HG02973 (cell line): ENCODE results near the gene PHLDB3.
A peak's percentile ranks its signal among the peaks of the same experiment; 100 is the strongest.
"Not testable (repeated sequence)": the region's sequence is repeated elsewhere in the genome, so short reads cannot be mapped to it uniquely, and the experiment has no call there.

Experiments
- ATAC-seq: cut with Tn5 transposase; IDR thresholded peaks from one replicate; pipeline ENCODE4 v1.9.1; 2021; ENCODE audit warnings: moderate library complexity; ENCODE audit not compliant: unreplicated experiment

PHLDB3 gene

DNA sequence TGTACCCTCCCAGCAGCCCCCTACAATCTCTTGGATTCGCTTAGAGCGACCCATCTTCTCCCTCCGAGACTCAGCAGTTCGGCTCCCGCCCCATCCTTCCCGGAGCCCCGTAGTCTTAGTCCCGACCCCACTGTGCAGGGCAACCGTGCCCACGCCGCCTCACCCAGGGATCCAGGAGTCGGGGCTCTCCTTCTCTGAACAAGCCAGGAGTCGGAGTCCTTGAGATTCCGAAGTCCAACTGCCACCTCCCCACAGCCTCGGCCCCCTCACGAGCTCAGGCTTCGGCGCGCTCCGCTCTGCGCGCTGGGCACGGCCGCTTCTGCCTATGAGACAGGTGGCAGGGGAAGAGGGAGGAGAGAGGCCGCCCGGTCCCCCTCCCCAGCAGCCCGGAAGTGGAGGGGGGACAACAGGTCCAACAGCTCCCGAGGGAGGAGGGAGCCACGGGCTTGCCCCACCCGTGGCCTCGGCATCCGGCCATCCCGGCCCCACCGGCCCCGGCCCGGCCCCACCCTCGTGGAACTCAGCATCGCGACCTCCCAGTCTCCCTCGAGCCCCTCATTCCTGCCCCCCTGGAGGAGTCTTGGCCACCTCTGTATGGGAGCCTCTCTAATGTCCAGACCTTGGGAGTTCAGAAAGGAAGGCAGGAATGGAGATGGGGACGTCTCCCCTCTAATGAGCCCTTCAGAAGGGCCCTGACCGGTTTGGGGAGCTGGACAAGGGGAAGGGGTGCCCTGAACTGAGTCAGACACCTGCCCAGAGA lies at the start of gene PHLDB3:
TSS of gene PHLDB3 (minus strand) at position 321 of the 760 bp plus-strand sequence. CDS start 628 bp downstream, outside the sequence.
- ATAC-seq, result peak; percentile 14

DNA sequence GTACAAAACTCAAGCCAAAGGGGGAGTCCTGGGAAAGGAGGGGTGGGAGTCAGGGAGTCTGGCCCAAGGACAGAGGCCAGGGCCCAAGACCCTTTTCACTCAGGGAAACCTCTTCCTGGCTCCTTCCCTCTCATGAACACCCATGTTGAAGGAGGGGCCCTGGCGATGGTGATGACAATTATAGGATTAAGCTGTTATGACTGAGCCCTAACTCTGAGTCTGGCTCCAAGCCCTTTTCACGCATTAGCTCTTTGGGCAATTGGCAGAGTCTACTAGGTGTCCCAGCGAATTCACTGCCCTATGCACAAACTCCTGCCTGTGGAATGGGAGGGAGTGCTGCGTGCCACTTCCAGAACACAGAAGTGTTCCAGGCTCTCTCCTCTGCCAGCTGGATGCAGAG lies 49.1 kb upstream of the PHLDB3 start:
- ATAC-seq, result no peak

DNA sequence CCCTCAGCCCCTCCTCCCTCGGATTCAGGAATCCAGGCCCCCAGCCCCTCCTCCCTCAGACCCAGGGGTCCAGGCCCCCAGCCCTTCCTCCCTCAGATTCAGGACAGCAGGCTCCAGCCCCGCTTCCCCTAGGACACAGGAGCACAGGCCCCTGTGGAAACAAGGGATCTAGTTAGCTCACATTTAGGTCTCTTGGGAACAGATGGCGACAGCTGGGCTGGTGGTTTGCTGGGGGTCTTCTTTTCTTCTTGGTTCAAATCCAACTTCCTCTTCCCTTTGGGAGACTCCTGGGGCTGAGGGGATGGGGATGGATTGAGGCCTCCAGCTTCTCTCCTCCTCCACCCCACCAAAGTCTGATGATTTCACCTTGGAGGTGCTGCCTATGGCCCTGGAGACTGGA lies 48.1 kb upstream of the PHLDB3 start:
- no peak for ATAC-seq

DNA sequence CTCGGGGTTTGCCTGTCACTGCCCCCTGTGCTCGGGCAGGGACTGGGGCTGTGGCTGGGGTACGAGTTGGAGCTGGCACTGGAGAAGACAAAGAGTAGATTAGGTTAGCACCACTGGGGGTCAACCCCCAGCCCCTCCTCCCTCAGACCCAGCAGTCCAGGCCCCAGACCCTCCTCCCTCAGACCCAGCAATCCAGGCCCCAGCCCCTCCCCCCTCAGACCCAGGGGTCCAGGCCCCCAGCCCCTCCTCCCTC lies 47.6 kb upstream of the PHLDB3 start:
- no peak for ATAC-seq

DNA sequence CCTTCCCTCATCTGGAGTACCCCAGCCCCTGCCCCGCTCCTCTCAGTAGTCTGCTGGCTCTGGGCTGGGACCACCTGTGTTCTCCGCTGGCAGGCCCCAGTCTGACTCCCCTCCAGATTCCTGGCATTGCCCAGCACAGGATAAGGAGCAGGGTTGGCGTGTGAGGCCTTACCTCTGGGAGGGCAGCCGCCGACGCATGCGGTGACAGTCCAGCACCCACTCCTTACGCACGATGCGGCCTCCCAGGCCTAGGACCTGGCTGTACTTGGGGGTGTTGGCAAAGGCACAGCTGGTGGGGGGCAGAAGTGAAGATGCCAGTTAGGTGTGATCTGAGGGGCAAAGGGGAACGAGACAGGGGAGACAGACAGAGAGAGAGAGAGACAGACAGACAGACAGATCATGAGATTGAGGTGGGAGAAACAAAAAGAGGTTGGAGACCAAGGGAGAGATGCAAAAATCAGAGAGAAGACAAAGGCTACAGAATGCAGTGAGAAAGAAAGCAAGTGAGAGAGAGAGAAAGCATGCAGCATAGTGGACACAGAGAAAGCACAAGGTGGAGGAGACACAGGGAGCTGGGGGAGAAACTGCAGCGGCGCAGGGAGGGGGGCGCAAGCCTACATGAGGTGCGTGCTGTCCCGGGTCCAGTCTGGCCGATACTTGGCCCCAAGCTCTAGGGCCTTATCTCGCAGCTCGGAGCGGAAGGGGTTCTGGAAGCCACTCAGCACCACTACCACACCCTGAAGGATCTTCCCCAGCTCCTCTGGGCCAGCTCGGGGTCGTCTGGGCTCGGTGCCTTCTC lies 47.1 kb upstream of the PHLDB3 start:
- no peak for ATAC-seq

DNA sequence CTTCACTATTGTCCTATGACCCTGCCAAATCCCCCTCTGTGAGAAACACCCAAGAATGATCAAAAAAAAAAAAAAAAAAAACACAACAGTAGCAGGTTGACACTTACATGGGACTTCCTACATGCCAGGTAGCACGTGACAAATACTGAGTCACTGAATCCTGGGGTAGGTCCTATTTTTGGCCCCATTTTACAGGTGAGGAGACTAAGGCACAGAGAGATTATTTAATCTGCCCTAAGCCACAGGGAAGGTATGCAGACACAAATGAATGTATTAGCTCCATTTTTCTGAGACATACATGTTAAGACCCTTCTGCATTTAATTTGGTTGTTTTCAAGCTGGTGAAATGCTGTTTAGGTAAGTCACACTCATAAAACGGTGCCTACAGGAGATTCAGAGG lies 44.2 kb upstream of the PHLDB3 start:
- ATAC-seq, result no peak

DNA sequence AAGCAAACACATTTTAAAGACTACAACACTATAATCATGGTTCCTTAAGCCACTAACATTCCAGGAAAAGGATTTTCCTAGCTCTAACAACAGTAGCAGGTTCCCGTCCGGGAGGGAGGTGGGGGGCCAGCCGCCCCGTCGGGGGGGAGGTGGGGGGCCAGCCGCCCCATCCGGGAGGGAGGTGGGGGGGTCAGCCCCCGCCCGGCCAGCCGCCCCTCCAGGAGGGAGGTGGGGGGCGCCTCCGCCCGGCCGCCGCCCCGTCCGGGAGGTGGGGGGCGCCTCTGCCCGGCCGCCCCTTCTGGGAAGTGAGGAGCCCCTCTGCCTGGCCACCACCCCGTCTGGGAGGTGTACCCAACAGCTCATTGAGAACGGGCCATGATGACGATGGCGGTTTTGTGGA lies 43.4 kb upstream of the PHLDB3 start:
- not testable (repeated sequence) for ATAC-seq

DNA sequence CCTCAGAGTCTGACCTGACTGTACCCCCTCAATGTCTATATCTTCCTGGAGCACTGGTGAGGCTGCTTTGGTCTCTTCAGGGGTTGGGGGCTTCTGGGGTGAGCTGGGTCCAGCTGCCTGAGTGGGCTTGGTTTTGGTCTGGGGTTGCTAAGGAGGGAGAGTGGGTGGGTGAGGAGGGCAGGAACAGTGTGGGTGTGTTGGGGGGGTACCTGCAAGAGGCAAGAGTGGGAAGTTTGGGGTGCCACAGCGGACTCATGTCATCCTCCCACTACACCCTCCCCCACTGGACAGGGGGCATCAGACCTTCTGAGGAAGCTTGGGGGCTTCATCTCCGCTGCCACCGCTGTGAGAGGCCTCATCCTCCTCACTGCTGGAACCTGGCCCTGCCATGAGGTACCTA lies 42.0 kb upstream of the PHLDB3 start:
- ATAC-seq, result no peak

DNA sequence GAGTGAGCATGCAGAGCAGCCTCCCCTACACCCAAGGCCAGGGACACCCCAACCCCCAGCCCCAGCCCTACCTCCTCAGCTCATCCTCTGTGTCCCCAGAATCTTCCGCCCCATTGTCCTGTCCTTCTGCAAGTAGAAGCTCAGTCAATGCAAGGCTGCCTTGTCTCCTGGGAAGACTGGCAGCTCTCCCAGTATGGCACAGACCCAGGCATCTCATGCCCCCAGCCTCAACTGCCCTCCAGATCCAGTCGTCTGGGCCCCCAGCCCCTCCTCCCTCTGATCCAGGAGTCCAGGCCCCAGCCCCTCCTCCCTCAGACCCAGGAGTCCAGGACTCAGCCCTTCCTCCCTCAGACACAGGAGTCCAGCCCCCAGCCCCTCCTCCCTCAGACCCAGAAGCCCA lies 41.4 kb upstream of the PHLDB3 start:
- no peak for ATAC-seq

DNA sequence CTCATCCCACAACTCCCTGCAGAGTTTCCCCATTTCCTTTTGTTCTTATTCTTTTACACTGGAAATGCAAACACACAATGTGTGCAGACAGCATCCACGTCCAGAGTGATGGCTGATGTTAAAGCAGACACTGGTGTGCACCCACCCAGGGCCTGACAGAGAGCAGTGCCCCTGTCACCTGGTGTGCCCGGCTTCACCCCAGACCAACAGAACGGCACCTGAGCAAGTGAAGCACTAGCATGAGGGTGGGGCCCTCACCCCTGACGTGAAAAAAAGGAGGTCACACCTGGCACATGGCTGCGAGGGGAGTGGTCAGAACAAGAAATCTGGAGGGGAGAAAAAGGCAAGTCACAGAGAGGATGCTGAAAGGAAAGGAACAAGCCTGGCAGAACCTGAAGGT lies 40.7 kb upstream of the PHLDB3 start:
- ATAC-seq, result no peak

DNA sequence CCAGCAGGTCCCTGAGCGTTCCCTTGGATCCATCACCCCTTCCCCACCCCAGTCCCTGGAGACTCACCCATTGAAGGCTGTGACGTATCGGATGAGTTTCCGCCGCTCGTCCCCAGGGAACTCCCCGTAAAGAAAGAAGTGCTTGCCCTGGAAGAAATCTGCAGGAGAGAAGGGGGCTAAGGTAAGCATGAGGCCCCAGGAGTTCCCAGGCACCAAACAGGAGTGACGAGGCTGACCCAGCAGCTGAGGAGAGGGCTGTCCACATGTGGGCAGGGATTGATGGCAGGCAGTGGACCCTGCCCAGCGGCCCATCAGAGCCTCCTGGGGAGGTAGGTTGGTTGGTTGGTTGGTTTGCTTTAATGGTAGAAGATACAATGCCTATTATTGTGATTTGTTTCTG lies 39.5 kb upstream of the PHLDB3 start:
- no peak for ATAC-seq

DNA sequence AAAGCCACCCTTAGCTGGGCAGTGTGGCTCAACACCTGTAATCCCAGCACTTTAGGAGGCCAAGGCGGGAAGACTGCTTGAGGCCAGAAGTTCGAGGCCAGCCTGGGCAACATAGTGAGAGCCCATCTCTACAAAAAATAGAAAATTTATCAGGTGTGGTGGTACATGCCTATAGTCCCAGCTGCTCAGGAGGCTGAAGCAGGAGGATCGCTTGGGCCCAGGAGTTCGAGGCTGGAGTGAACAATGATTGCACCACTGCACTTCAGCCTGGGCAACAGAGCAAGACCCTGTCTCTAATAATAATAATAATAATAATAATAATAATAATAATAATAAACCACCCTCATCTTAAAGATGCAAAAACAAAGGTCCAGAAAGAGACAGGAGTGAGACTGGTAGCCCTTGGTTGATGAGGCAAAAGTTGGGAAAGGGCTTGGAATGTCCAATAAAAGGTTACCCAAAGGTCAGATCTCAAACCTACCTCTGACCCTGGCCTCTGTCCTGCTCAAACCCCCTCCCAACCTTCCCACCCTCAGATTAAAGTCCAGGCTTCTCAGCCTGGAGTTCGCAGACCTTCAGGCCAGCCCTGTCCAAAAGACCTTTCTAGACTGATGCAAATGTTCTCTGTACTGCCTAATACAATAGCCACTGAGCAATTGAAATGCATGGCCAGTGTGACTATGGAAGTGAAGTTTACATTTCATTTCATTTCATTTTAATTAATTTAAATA lies 37.5 kb upstream of the PHLDB3 start:
- ATAC-seq, result no peak

DNA sequence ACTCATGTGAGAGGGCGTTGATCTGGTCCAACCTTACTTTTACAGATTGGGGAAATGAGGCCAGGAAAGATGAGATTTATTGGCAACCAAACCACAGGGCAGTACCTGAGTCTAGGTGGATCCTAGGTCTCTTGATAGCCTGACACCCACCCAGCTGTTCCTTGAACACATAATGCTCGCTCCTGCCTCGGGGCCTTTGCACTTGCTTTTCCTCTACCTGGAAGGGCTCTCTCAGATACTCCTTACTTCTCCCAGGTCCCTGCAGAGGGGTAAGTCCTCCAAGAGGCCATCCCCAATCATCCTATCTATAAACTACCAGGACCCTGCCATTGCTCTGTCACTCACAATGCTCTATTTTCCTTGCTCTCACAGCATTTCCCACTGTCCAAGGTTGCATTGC lies 35.8 kb upstream of the PHLDB3 start:
- ATAC-seq, result no peak

DNA sequence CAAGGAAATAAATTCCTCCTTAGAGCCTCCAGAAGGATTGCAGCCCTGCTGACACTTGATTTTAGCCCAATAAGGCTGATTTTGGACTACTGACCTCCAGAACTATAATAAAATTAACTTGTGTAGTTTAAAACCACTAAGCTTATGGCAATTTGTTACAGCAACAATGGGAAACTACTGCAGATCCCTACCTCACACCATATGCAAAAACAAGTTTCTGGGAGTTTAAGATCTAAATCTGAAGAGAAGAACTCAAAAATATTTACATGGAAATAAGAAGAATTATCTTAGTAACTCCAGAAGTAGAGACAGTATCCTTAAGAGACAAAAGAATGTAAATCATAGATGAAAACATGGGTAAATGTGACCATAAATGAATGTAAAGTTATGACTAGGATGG lies 34.4 kb upstream of the PHLDB3 start:
- no peak for ATAC-seq

DNA sequence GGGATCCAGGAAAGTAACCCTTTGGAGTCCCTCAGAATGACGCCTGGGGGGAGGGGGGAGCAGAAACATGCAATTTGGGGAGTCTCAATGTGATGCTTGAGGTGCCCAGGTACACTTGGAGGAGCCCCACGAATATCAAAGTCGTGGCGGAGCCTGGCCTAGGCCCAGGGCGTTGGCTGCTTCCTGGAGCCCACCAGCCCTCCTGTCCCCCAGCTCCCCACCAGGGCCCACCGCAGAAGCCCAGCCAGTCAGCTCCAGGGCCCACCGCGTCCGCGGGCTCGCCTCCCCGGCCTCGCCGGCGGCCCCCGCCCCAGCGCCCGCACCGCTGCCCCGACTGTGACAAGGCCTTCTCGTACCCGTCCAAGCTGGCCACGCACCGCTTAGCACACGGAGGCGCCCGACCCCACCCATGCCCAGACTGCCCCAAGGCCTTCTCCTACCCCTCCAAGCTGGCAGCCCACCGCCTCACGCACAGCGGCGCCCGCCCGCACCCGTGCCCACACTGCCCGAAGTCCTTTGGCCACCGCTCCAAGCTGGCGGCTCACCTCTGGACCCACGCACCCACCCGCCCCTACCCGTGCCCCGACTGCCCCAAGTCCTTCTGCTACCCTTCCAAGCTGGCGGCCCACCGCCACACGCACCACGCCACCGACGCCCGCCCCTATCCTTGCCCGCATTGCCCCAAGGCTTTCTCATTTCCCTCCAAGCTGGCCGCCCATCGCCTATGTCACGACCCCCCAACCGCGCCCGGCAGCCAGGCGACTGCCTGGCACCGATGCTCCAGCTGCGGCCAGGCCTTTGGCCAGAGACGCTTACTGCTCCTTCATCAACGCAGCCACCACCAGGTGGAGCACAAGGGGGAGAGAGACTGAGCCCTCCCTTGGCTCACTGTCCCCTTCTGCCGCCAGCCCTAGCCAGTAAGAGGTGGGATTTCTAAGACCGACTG lies 30.5 kb upstream of the PHLDB3 start:
- no peak for ATAC-seq

DNA sequence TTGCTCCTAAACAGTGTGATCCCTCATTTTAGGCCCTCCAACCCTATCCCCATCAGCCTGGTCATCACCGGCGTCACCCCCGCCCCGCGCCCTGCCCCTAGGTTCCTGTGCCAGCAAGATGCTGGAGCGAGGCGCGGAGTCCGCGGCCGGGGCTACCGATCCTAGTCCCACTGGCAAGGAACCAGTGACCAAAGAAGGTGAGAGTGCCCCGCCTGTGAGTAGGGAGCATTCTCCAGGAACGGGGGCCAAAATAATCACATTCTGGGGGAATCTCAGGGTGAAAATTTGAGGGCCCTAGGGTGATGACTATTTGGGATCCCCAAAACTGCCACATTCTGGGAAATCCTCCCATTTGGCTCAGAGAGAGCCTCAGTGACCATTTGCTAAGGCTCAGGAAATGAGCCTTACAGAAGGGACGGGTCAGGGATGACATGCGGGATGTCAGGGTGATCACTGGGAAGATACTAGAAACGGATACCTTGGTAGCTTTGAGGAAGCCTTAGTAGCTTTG lies 29.8 kb upstream of the PHLDB3 start:
- no peak for ATAC-seq

DNA sequence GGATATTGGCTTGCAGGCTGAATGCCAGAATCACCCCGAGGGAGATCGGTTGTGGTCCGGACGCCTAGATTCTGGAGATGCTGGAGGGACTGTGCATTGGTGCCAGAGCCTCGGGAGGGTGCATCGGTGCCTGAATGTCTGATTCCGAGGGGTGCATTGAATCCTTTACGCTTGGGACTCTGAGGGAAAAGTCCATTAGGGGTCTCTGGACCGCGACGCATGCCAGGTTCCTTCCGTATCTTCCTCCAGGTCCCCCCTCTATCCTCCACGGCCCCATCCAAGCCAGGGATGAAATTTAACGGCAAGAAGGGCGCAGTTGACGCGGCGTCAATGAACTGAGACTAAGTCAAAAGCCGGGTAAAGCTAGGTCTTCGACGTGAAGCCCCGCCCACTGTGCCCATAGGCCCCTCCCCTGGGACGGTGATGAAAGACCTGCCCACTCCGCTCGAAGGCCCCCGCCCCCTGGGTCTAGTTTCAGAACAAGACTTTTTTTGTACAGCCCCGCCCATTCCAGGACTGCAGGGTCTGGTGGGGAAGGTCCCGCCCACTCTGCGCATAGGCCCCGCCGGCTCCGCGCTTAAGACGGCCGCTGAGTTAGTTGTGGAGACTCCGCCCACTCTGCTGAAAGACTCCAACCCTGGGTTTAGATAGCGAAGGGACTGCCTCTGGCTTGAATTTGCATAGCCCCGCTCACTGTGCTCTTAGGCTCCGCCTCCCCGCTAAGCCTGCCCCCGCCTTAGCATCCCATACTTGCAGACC lies 29.2 kb upstream of the PHLDB3 start:
- ATAC-seq, result peak; percentile 58

DNA sequence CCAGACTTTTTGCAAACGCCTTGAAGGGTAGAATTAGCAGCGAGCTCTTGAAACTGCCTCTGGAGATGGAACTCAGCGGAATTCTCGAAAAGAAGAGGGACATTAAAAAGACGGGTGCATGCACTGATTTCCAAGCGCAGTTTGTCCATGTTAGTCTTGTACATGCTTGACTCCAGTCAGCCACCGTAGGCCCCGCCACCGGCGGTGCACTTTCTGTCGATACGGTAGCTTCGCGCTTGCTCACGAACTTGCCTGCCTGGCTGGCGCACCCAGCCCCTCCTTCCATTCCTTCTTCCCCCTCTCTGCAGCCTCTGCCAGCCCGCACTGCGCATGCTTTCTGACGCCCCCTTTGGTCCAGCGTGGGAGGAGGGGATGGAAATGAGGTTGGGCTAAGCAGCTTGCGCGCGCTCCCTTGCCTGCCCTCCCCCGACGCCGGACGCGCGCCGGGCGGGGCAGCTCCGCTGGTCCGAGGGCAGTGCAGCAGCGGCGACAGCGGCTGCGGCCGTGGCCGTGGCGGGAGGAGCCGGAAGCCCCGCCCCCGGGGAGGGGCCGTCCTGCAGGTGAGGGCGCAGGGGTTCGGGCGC lies 28.5 kb upstream of the PHLDB3 start, which contains the start of gene ZNF575:
TSS of gene ZNF575 (plus strand) at position 227 of the 584 bp plus-strand sequence. CDS start 1,235 bp downstream, outside the sequence.
- peak; percentile 50 for ATAC-seq

DNA sequence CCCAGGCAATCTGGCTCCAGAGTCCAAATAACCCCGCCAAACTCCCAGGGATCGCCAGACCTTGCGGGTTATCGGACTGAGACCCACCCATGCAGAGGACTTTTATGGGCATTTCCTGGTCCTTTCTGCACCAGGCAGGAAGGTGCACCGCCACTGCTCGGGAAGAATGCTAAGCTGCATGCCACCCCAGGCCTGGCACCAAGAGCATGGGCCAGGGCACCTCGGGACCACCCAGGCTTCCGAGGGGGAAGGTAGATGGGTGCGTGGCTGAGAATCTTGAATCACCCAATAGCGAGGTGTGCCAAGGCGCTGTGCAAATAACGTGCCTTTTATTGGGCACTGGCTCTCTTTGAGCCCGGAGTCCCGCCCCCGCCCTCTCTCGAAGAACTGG lies 28.0 kb upstream of the PHLDB3 start:
- no peak for ATAC-seq
